B cell (primary cell): ENCODE data around the gene SIRPB2. TPM values are rescaled to one million over a fixed set of nuclear protein-coding genes. Genes with fewer than 3 reads are reported as not detected.

Source experiments
- ATAC-seq: fragments of 200-7000 bp; cut with Tn5 transposase; one replicate; pipeline ENCODE4 v1.10.0; 2021; ENCODE audit warnings: low read depth, mild to moderate bottlenecking, moderate number of reproducible peaks, moderate library complexity
- CTCF ChIA-PET: fragments of 350-600 bp; sonication (Branson Sonifier 250); formaldehyde crosslinking; loops from one replicate; lab custom pipeline; 2021; ENCODE audit warnings: antibody characterized with exemption, inconsistent platforms; lab: Charles Lee
- POLR2A ChIA-PET: fragments of 350-600 bp; sonication (Branson Sonifier 250); formaldehyde crosslinking; loops from one replicate; lab custom pipeline; 2021; ENCODE audit warnings: antibody characterized with exemption; lab: Charles Lee
- DNase-seq: peaks from one replicate; pipeline ENCODE4 v3.0.0; 2013
- H2AFZ ChIP-seq: 2 replicates; pipeline ENCODE4 v1.6.1; 2012; ENCODE audit warnings: mild to moderate bottlenecking, low read depth, low read length; ENCODE audit not compliant: insufficient read depth, poor library complexity, severe bottlenecking
- H3K27ac ChIP-seq, 2 donors: 1 replicate in 1 of 2; 2 replicates in 1 of 2; pipeline ENCODE4 v1.5.1; 2012 to 2013; ENCODE audit warnings: low read length in 2 of 2, mild to moderate bottlenecking in 2 of 2, moderate library complexity in 1 of 2
- H3K27me3 ChIP-seq, 4 experiments: fragments of 200-600 bp in 1 of 4; sonication (generic) in 1 of 4; replicated peaks in 1 of 4; 1 replicate in 2 of 4; 2 replicates in 2 of 4; pipeline versions ENCODE4 v1.6.1 to v1.7.0; 2013 to 2016; ENCODE audit warnings: low read length in 3 of 4, mild to moderate bottlenecking in 2 of 4, mixed read lengths in 1 of 4, moderate library complexity in 1 of 4; ENCODE audit not compliant: insufficient read depth in 4 of 4, control insufficient read depth in 3 of 4; ENCODE audit errors: control extremely low read depth in 1 of 4
- H3K36me3 ChIP-seq, 2 experiments: replicated peaks in 1 of 2; 1 replicate in 1 of 2; 2 replicates in 1 of 2; pipeline versions ENCODE4 v1.6.1 to v1.7.1; 2013; ENCODE audit warnings: low read length in 1 of 2; ENCODE audit not compliant: insufficient read depth in 2 of 2, control insufficient read depth in 1 of 2; ENCODE audit errors: control extremely low read depth in 1 of 2, extremely low read depth in 1 of 2
- H3K4me1 ChIP-seq, 2 donors: fragments of 200-600 bp in 1 of 2; sonication (generic) in 1 of 2; 1 replicate in 1 of 2; 2 replicates in 1 of 2; pipeline versions ENCODE4 v1.5.1 to v1.6.1; 2013 to 2017; ENCODE audit warnings: low read length in 2 of 2; ENCODE audit not compliant: control insufficient read depth in 2 of 2, insufficient read depth in 2 of 2
- H3K4me2 ChIP-seq: replicated peaks from 2 replicates; pipeline ENCODE3; 2012; ENCODE audit warnings: mild to moderate bottlenecking, low read depth, low read length; ENCODE audit not compliant: poor library complexity, severe bottlenecking
- H3K4me3 ChIP-seq, 5 experiments: fragments of 200-600 bp in 1 of 5; sonication (generic) in 1 of 5; 1 replicate in 3 of 5; 2 replicates in 2 of 5; pipeline versions ENCODE4 v1.5.1 to v1.7.0; 2011 to 2016; ENCODE audit warnings: low read length in 4 of 5, mild to moderate bottlenecking in 4 of 5, low read depth in 2 of 5, control low read depth in 1 of 5, moderate library complexity in 1 of 5; ENCODE audit not compliant: insufficient read depth in 1 of 5; ENCODE audit errors: control extremely low read depth in 1 of 5, extremely low read depth in 1 of 5
- H3K79me2 ChIP-seq: fragments of 200-600 bp; sonication (generic); one replicate; pipeline ENCODE4 v1.6.0; 2016; ENCODE audit warnings: low read length; ENCODE audit not compliant: control insufficient read depth, insufficient read depth
- H3K9ac ChIP-seq: fragments of 200-600 bp; sonication (generic); 2 replicates; pipeline ENCODE4 v1.6.1; 2017; ENCODE audit warnings: mild to moderate bottlenecking, low read length, moderate library complexity
- H3K9me3 ChIP-seq, 3 donors: one replicate each; pipeline versions ENCODE4 v1.6.1 to v1.7.1; 2013; ENCODE audit warnings: low read length in 2 of 3; ENCODE audit not compliant: control insufficient read depth in 2 of 3, insufficient read depth in 1 of 3; ENCODE audit errors: control extremely low read depth in 1 of 3
- H4K20me1 ChIP-seq: 2 replicates; pipeline ENCODE4 v1.6.0; 2012; ENCODE audit warnings: mild to moderate bottlenecking, low read length; ENCODE audit not compliant: insufficient read depth, control insufficient read depth, poor library complexity, severe bottlenecking
- H3K27ac Mint-ChIP-seq: one replicate; pipeline ENCODE4 v1.8.0; 2021; ENCODE audit warnings: mixed read lengths
- H3K27me3 Mint-ChIP-seq: one replicate; pipeline ENCODE4 v1.8.0; 2021; ENCODE audit warnings: mixed read lengths
- H3K4me1 Mint-ChIP-seq: one replicate; pipeline ENCODE4 v1.8.0; 2021; ENCODE audit warnings: mixed read lengths
- H3K4me3 Mint-ChIP-seq: one replicate; pipeline ENCODE4 v1.8.0; 2021; ENCODE audit warnings: mixed read lengths
- H3K9me3 Mint-ChIP-seq: one replicate; pipeline ENCODE4 v1.8.0; 2022; ENCODE audit warnings: mixed read lengths; ENCODE audit not compliant: insufficient read depth
- CTCF ChIP-seq: fragments of 200-600 bp; IDR thresholded peaks from one replicate; pipeline ENCODE4 v1.8.0; 2022; ENCODE audit warnings: antibody characterized with exemption, mild to moderate bottlenecking
- EZH2 ChIP-seq: IDR thresholded peaks from 2 replicates; pipeline ENCODE4 v1.6.1; 2012; ENCODE audit warnings: borderline replicate concordance, low read depth, mild to moderate bottlenecking, moderate library complexity, low read length; ENCODE audit not compliant: insufficient read depth, poor library complexity, severe bottlenecking
- WGBS: methylation state at CpG from one replicate; pipeline ENCODE4 v1.1.5; 2013; ENCODE audit warnings: missing lambda C conversion rate; ENCODE audit not compliant: insufficient coverage; 5-methylcytosine and 5-hydroxymethylcytosine counted together
- intact Hi-C: fragments of 100-400 bp; cut with micrococcal nuclease; formaldehyde crosslinking; loops from one replicate; pipeline ENCODE4 v1.10.0; 2022
- polyA plus RNA-seq: library from polyadenylated mRNA; depleted of rRNA; stranded (reverse); fragments of >200 nt; gene quantifications from 2 replicates; pipeline ENCODE4 v1.2.3, GENCODE V29; 2012
- total RNA-seq, 2 donors: library from RNA; stranded (reverse); fragments of 120-200 nt in 1 of 2; gene quantifications; 1 replicate in 1 of 2; 2 replicates in 1 of 2; pipeline versions ENCODE4 v1.2.3 to v1.2.4, GENCODE V29; 2013 to 2022

The SIRPB2 gene
- total and polyA plus RNA-seq, 2 donors (not counting 1 experiment from before 2014, with no cell fraction given): 0.51 TPM; not detected in 1

- Mint-ChIP-seq H3K27me3 (peaks cover 41% of the 10 kb centered on the region), H3K9me3 (peaks cover 2% of the 10 kb centered on the region), H3K27ac (no peak overlapping the region), H3K4me3 (no peak overlapping the region), H3K4me1 (no peaks in the 10 kb centered on the region)
- Histone ChIP-seq H3K36me3 (no peaks in the 10 kb centered on the region), H3K79me2 (no peaks in the 10 kb centered on the region), H3K4me3 (no peak overlapping the region), H3K9me3 (peaks cover 0 to 5% (median 0%) of the 10 kb centered on the region in 3 donors), H3K27ac (no peak overlapping the region), H3K4me1 (no peaks in the 10 kb centered on the region), H2AFZ (no peak overlapping the region), H3K4me2 (no peak overlapping the region), H3K27me3 (peaks cover 0 to 15% (median 0%) of the 10 kb centered on the region in 4 experiments), H3K9ac (no peak overlapping the region), H4K20me1 (no peaks in the 10 kb centered on the region)
- CTCF ChIA-PET: interaction anchor here (0.5 to 4.4 kb wide), 12 partner anchors 11 to 553 kb away, joined by 3 to 18 read pairs (median 4); no protein-coding TSS in a partner anchor
- DNase-seq (peak; percentile 39), ATAC-seq (peak; percentile 28)
- WGBS: 13% methylated on average over 6 of the region's 9 CpGs
- POLR2A ChIA-PET: no interaction called here
- intact Hi-C loops: no loop called here
- TF ChIP-seq CTCF (peak; percentile 41), EZH2 (no peak)
These were observed 18.0 kb upstream of the SIRPB2 start for GRCh38 chr20:1509237-1509636.

- no peak for TF ChIP-seq CTCF
- TF ChIP-seq EZH2: no peak
- intact Hi-C loops: no loop called here
- Mint-ChIP-seq H3K9me3 (no peaks in the 10 kb centered on the region), H3K27me3 (peaks cover 42% of the 10 kb centered on the region), H3K27ac (no peak overlapping the region), H3K4me3 (no peak overlapping the region), H3K4me1 (no peaks in the 10 kb centered on the region)
- Histone ChIP-seq H3K4me3 (no peak overlapping the region), H3K27ac (no peak overlapping the region), H3K4me1 (peaks cover 0 to under 1% of the 10 kb centered on the region in 2 donors), H3K36me3 (no peaks in the 10 kb centered on the region), H2AFZ (no peak overlapping the region), H3K9me3 (peaks cover 0 to 5% (median 0%) of the 10 kb centered on the region in 3 donors), H3K79me2 (no peaks in the 10 kb centered on the region), H3K9ac (no peak overlapping the region), H3K27me3 (peaks cover 0 to 15% (median 0%) of the 10 kb centered on the region in 4 experiments), H4K20me1 (no peaks in the 10 kb centered on the region), H3K4me2 (no peak overlapping the region)
- ChIA-PET POLR2A (no interaction called here), CTCF (interaction anchor here (0.6 to 4.4 kb wide), 12 partner anchors 11 to 269 kb away, joined by 3 to 18 read pairs (median 4); no protein-coding TSS in a partner anchor)
- no peak for DNase-seq
- no peak for ATAC-seq
These were observed 17.4 kb upstream of the SIRPB2 start for GRCh38 chr20:1508574-1508973.
